ENCODE measurements around the gene SLC6A2. TPM values are rescaled to one million over a fixed set of nuclear protein-coding genes. Genes with fewer than 3 reads are reported as not detected.

Gene SLC6A2
- total and polyA plus RNA-seq, 2 experiments from 2014 or later = 0.35 to 0.39 TPM

DNA sequence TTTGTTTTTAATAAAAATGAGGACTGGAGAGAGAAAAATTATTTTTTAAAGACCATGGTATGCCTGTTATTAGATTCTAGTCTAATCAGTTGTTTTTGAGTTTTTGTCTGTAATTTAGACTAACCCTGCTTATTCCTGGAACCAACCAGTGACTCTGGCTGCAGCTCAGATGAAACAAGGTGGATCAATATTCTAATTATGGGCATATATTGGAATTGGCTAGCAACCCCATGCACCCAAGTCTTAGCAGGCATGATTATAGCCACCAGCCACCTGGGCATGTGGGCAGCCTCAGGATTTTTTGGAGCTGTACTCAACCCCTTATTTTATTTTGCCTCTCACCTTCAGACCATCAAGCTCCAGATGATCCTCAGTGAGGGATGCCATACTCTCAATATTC is 21.6 kb upstream of the SLC6A2 start:
- no peak overlapping the region for H3K4me2 ChIP-seq
- H3K4me3 ChIP-seq = no peak overlapping the region
- Mint-ChIP-seq H3K36me3 (ENCODE audit: low read depth) (peaks cover 10% of the 10 kb centered on the region; the same call in 1 of the 3 replicates), H3K4me3 (no peak overlapping the region), H3K4me1 (peaks cover 4% of the 10 kb centered on the region; the same call in 1 of the 3 replicates), H3K27me3 (ENCODE audit: insufficient read depth, low read depth, poor library complexity) (peaks cover 9% of the 10 kb centered on the region), H3K9me3 (peaks cover 27% of the 10 kb centered on the region), H3K27ac (no peak overlapping the region)
- no peaks in the 10 kb centered on the region for H3K4me1 ChIP-seq (ENCODE audit: insufficient read depth)
- TF ChIP-seq EZH2phosphoT487 (IDR thresholded peaks at IDR 0.05; ENCODE audit: unreplicated experiment) (no peak), EZH2 (IDR thresholded peaks at IDR 0.05; ENCODE audit: low read depth, unreplicated experiment) (no peak), CREB1 (CRISPR knock-in tag; IDR thresholded peaks at IDR 0.05; ENCODE audit: low read depth) (no peak), ZNF114 (CRISPR knock-in tag; IDR thresholded peaks at IDR 0.05) (no peak), POLR2AphosphoS5 (IDR thresholded peaks at IDR 0.05; ENCODE audit: low read depth) (no peak), NANOG (IDR thresholded peaks at IDR 0.05; ENCODE audit: borderline replicate concordance) (no peak), STAT1 (IDR thresholded peaks at IDR 0.05; ENCODE audit: unreplicated experiment) (no peak), JUNB (IDR thresholded peaks at IDR 0.05; ENCODE audit: unreplicated experiment) (no peak), ZNF331 (CRISPR knock-in tag; IDR thresholded peaks at IDR 0.05; ENCODE audit: low read depth) (no peak)
- TF ChIP-seq, protein P1, sequence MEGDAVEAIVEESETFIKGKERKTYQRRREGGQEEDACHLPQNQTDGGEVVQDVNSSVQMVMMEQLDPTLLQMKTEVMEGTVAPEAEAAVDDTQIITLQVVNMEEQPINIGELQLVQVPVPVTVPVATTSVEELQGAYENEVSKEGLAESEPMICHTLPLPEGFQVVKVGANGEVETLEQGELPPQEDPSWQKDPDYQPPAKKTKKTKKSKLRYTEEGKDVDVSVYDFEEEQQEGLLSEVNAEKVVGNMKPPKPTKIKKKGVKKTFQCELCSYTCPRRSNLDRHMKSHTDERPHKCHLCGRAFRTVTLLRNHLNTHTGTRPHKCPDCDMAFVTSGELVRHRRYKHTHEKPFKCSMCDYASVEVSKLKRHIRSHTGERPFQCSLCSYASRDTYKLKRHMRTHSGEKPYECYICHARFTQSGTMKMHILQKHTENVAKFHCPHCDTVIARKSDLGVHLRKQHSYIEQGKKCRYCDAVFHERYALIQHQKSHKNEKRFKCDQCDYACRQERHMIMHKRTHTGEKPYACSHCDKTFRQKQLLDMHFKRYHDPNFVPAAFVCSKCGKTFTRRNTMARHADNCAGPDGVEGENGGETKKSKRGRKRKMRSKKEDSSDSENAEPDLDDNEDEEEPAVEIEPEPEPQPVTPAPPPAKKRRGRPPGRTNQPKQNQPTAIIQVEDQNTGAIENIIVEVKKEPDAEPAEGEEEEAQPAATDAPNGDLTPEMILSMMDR (conservative IDR thresholded peaks at IDR 0.05; ENCODE audit: low read depth in 2 of 2) = no peak
- TF ChIP-seq, protein P2, sequence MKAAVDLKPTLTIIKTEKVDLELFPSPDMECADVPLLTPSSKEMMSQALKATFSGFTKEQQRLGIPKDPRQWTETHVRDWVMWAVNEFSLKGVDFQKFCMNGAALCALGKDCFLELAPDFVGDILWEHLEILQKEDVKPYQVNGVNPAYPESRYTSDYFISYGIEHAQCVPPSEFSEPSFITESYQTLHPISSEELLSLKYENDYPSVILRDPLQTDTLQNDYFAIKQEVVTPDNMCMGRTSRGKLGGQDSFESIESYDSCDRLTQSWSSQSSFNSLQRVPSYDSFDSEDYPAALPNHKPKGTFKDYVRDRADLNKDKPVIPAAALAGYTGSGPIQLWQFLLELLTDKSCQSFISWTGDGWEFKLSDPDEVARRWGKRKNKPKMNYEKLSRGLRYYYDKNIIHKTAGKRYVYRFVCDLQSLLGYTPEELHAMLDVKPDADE (IDR thresholded peaks at IDR 0.05) = no peak
- TF ChIP-seq, protein P3, sequence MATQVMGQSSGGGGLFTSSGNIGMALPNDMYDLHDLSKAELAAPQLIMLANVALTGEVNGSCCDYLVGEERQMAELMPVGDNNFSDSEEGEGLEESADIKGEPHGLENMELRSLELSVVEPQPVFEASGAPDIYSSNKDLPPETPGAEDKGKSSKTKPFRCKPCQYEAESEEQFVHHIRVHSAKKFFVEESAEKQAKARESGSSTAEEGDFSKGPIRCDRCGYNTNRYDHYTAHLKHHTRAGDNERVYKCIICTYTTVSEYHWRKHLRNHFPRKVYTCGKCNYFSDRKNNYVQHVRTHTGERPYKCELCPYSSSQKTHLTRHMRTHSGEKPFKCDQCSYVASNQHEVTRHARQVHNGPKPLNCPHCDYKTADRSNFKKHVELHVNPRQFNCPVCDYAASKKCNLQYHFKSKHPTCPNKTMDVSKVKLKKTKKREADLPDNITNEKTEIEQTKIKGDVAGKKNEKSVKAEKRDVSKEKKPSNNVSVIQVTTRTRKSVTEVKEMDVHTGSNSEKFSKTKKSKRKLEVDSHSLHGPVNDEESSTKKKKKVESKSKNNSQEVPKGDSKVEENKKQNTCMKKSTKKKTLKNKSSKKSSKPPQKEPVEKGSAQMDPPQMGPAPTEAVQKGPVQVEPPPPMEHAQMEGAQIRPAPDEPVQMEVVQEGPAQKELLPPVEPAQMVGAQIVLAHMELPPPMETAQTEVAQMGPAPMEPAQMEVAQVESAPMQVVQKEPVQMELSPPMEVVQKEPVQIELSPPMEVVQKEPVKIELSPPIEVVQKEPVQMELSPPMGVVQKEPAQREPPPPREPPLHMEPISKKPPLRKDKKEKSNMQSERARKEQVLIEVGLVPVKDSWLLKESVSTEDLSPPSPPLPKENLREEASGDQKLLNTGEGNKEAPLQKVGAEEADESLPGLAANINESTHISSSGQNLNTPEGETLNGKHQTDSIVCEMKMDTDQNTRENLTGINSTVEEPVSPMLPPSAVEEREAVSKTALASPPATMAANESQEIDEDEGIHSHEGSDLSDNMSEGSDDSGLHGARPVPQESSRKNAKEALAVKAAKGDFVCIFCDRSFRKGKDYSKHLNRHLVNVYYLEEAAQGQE (IDR thresholded peaks at IDR 0.05; ENCODE audit: unreplicated experiment) = no peak
- TF ChIP-seq, protein P4, sequence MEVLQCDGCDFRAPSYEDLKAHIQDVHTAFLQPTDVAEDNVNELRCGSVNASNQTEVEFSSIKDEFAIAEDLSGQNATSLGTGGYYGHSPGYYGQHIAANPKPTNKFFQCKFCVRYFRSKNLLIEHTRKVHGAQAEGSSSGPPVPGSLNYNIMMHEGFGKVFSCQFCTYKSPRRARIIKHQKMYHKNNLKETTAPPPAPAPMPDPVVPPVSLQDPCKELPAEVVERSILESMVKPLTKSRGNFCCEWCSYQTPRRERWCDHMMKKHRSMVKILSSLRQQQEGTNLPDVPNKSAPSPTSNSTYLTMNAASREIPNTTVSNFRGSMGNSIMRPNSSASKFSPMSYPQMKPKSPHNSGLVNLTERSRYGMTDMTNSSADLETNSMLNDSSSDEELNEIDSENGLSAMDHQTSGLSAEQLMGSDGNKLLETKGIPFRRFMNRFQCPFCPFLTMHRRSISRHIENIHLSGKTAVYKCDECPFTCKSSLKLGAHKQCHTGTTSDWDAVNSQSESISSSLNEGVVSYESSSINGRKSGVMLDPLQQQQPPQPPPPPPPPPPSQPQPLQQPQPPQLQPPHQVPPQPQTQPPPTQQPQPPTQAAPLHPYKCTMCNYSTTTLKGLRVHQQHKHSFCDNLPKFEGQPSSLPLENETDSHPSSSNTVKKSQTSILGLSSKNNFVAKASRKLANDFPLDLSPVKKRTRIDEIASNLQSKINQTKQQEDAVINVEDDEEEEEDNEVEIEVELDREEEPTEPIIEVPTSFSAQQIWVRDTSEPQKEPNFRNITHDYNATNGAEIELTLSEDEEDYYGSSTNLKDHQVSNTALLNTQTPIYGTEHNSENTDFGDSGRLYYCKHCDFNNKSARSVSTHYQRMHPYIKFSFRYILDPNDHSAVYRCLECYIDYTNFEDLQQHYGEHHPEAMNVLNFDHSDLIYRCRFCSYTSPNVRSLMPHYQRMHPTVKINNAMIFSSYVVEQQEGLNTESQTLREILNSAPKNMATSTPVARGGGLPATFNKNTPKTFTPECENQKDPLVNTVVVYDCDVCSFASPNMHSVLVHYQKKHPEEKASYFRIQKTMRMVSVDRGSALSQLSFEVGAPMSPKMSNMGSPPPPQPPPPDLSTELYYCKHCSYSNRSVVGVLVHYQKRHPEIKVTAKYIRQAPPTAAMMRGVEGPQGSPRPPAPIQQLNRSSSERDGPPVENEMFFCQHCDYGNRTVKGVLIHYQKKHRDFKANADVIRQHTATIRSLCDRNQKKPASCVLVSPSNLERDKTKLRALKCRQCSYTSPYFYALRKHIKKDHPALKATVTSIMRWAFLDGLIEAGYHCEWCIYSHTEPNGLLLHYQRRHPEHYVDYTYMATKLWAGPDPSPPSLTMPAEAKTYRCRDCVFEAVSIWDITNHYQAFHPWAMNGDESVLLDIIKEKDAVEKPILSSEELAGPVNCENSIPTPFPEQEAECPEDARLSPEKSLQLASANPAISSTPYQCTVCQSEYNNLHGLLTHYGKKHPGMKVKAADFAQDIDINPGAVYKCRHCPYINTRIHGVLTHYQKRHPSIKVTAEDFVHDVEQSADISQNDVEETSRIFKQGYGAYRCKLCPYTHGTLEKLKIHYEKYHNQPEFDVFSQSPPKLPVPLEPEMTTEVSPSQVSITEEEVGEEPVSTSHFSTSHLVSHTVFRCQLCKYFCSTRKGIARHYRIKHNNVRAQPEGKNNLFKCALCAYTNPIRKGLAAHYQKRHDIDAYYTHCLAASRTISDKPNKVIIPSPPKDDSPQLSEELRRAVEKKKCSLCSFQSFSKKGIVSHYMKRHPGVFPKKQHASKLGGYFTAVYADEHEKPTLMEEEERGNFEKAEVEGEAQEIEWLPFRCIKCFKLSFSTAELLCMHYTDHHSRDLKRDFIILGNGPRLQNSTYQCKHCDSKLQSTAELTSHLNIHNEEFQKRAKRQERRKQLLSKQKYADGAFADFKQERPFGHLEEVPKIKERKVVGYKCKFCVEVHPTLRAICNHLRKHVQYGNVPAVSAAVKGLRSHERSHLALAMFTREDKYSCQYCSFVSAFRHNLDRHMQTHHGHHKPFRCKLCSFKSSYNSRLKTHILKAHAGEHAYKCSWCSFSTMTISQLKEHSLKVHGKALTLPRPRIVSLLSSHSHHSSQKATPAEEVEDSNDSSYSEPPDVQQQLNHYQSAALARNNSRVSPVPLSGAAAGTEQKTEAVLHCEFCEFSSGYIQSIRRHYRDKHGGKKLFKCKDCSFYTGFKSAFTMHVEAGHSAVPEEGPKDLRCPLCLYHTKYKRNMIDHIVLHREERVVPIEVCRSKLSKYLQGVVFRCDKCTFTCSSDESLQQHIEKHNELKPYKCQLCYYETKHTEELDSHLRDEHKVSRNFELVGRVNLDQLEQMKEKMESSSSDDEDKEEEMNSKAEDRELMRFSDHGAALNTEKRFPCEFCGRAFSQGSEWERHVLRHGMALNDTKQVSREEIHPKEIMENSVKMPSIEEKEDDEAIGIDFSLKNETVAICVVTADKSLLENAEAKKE (CRISPR knock-in tag; IDR thresholded peaks at IDR 0.05) = no peak
- no peaks in the 10 kb centered on the region for H3K27me3 ChIP-seq (ENCODE audit: insufficient read depth)
- H3K9me2 ChIP-seq (ENCODE audit: insufficient read depth) = peaks cover 8% of the 10 kb centered on the region; the same call in 1 of the 2 replicates
- no peak overlapping the region for H2AFZ ChIP-seq
- H3K36me3 ChIP-seq (ENCODE audit: insufficient read depth) = peaks cover 14% of the 10 kb centered on the region
- ATAC-seq = no peak
- H3K79me2 ChIP-seq (replicated peaks; ENCODE audit: insufficient read depth) = no peaks in the 10 kb centered on the region
- H3K27ac ChIP-seq (ENCODE audit: low read depth) = no peak overlapping the region
- no peaks in the 10 kb centered on the region for H3F3A ChIP-seq (replicated peaks; ENCODE audit: low read depth)
- no peaks in the 10 kb centered on the region for H4K20me1 ChIP-seq (replicated peaks; ENCODE audit: insufficient read depth)
- DNase-seq (ENCODE audit: low spot score) = no peak
